Transverse colon (tissue), 4 donors: ENCODE results near the gene GAB2.

ENCODE experiments used
- CTCF ChIP-seq, 5 experiments: fragments of 200-600 bp in 3 of 5; fragments of 450-650 bp in 2 of 5; sonication (generic) in 3 of 5; IDR thresholded peaks; 1 replicate in 2 of 5; 2 replicates in 3 of 5; pipeline ENCODE4 v1.5.1; 2016 to 2017; ENCODE audit warnings: antibody characterized with exemption in 5 of 5, inconsistent platforms in 3 of 5, mild to moderate bottlenecking in 2 of 5, moderate library complexity in 1 of 5
- EP300 ChIP-seq: sonication (generic); formaldehyde crosslinking; IDR thresholded peaks from one replicate; pipeline ENCODE4 v1.6.1; 2017; ENCODE audit warnings: antibody characterized with exemption, low read depth
- POLR2A ChIP-seq: fragments of 450-650 bp; IDR thresholded peaks from one replicate; pipeline ENCODE4 v1.6.1; 2016; ENCODE audit warnings: antibody characterized with exemption, mild to moderate bottlenecking, moderate library complexity
- POLR2AphosphoS5 ChIP-seq, 3 donors: sonication (generic); formaldehyde crosslinking; IDR thresholded peaks; one replicate each; pipeline ENCODE4 v1.6.1; 2016; ENCODE audit warnings: antibody characterized with exemption in 3 of 3

- TF ChIP-seq CTCF (IDR thresholded peaks at IDR 0.05) (no peak), POLR2AphosphoS5 (IDR thresholded peaks at IDR 0.05) (no peak), POLR2A (no peak), EP300 (no peak)
These were observed 68.5 kb downstream of the GAB2 start for GRCh38 chr11:78349114-78349513.
